ENCODE data around the gene AFF3. TPM values are rescaled to one million over a fixed set of nuclear protein-coding genes. Genes with fewer than 3 reads are reported as not detected.
A peak's percentile ranks its signal among the peaks of the same experiment; 100 is the strongest.

Gene AFF3
- total and polyA plus RNA-seq, 2 of the 13 experiments (the other 11 are each of a cell fraction or from before 2014, with no cell fraction given): not detected

DNA sequence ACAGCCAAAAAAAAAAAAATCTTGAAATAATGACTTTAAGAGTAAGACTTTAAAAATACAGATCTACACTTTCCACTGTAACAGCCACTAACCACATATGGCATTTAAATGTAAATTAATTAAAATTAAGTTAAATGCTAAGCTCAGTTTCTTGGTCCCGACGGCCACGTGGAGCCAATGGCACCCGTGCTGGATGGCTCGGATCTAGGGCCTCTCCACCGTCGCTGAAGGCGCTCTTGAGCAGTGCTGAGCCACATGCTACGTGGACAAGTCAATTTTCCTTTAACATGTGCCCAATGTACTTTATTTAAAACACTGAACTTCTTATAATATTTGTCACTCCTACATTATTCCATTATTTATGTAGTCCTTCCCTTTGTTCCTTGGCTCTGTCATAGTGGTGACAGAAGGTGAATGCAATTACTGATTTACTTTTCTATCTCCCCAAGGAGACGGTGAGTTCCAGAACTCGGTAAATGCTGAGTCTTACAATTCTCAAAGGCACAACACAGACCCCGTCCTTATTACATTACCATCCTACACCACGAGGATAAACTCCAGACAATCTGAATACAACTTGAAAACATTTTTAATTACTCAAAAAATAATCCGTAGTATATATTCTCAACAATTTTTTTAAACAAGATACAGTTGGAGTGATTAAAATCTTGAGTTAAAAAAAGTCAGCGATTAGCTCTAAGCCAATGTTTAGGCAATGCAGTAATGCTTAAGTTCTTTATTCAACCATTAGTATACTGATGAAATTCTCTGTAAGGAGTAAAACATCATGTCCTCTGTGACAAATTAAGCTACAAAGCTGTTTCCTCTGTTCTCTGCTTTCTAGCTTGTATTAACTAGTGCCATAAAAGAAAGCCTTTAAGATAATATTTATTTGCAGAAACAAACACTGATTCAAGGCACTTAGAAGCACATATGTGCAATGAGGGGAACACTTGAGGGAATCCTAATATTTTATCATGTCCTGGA, 95.1 kb downstream of the AFF3 start:
- Histone ChIP-seq H3K27me3 (ENCODE audit: control insufficient read depth in 1 of 2, insufficient read depth in 2 of 2, low read length in 2 of 2) (peaks cover 0 to 14% of the 10 kb centered on the region in 2 experiments; a peak in 3 of 5 replicates), H4K20me1 (ENCODE audit: insufficient read depth, low read length) (no peaks in the 10 kb centered on the region), H3K9me3 (ENCODE audit: low read length) (no peaks in the 10 kb centered on the region), H2AFZ (ENCODE audit: low read length) (no peak overlapping the region), H3K4me1 (ENCODE audit: insufficient read depth, low read length) (no peaks in the 10 kb centered on the region), H3K4me3 (replicated peaks in 1 of 3; ENCODE audit: insufficient read depth in 1 of 3, low read depth in 2 of 3, low read length in 3 of 3) (no peak overlapping the region), H3K9ac (ENCODE audit: insufficient read depth, low read depth, low read length) (no peak overlapping the region), H3K4me2 (ENCODE audit: low read depth, low read length) (no peak overlapping the region), H3K36me3 (replicated peaks in 1 of 2; ENCODE audit: control insufficient read depth in 1 of 2, insufficient read depth in 2 of 2, low read length in 2 of 2) (no peaks in the 10 kb centered on the region), H3K79me2 (ENCODE audit: insufficient read depth, low read length) (no peaks in the 10 kb centered on the region), H3K27ac (ENCODE audit: extremely low read length, insufficient read depth, low read length) (no peak overlapping the region)
- POLR2A ChIA-PET: no interaction called here
- intact Hi-C loops (cut with micrococcal nuclease; ENCODE audit: unreplicated experiment): no loop called here
- FAIRE-seq (no peak), DNase-seq (ENCODE audit: low spot score) (no peak), ATAC-seq (no peak)
- 52% methylated on average over 15 of the region's 15 CpGs for WGBS (ENCODE audit: low lambda C conversion rate)
- CTCF ChIA-PET (ENCODE audit: low intra/inter-chr PET ratio, low total read pairs): no interaction called here
- in situ Hi-C loops (cut with HindIII; ENCODE audit: extremely low pct_ligation_motif_present, low pct_unique_long_range_greater_than_20kb): no loop called here
- no TSS peak for BruUV-seq (replicated peaks)
- TF ChIP-seq ZBTB20 (CRISPR knock-in tag; IDR thresholded peaks at IDR 0.05; ENCODE audit: borderline replicate concordance, low read depth) (no peak), MAFK (conservative IDR thresholded peaks at IDR 0.05 in 1 of 2, IDR thresholded peaks at IDR 0.05 in 1 of 2; ENCODE audit: low read length in 2 of 2) (peak; percentile 43 to 63; a peak in 3 of 4 replicates), MAFF (IDR thresholded peaks at IDR 0.05; ENCODE audit: low read depth, low read length) (peak; percentile 54; the same call in 1 of the 2 replicates), ZNF34 (CRISPR knock-in tag; IDR thresholded peaks at IDR 0.05; ENCODE audit: borderline replicate concordance) (no peak), CBX2 (IDR thresholded peaks at IDR 0.05; ENCODE audit: low read depth, low read length) (no peak), CBX2 (CRISPR knock-in tag; IDR thresholded peaks at IDR 0.05; ENCODE audit: low read depth) (no peak), NBN (conservative IDR thresholded peaks at IDR 0.05) (no peak), YEATS4 (CRISPR knock-in tag; IDR thresholded peaks at IDR 0.05; ENCODE audit: borderline replicate concordance) (no peak), ZNF432 (CRISPR knock-in tag; IDR thresholded peaks at IDR 0.05; ENCODE audit: borderline replicate concordance) (no peak), ZNF619 (CRISPR knock-in tag; IDR thresholded peaks at IDR 0.05) (no peak)
- TF ChIP-seq, protein P1, sequence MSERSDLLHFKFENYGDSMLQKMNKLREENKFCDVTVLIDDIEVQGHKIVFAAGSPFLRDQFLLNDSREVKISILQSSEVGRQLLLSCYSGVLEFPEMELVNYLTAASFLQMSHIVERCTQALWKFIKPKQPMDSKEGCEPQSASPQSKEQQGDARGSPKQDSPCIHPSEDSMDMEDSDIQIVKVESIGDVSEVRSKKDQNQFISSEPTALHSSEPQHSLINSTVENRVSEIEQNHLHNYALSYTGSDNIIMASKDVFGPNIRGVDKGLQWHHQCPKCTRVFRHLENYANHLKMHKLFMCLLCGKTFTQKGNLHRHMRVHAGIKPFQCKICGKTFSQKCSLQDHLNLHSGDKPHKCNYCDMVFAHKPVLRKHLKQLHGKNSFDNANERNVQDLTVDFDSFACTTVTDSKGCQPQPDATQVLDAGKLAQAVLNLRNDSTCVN (CRISPR knock-in tag; IDR thresholded peaks at IDR 0.05; ENCODE audit: borderline replicate concordance): no peak

All from HepG2 (cell line).